ENCODE measurements around the gene CD70.

- TF ChIP-seq POLR2A (IDR thresholded peaks at IDR 0.05; ENCODE audit: low read depth, low read length) (no peak; the same call in 1 of the 2 replicates), TAF1 (IDR thresholded peaks at IDR 0.05; ENCODE audit: low read depth, low read length) (no peak), POLR2AphosphoS5 (IDR thresholded peaks at IDR 0.05; ENCODE audit: low read depth, low read length) (no peak; the same call in 1 of the 2 replicates), SPI1 (IDR thresholded peaks at IDR 0.05; ENCODE audit: low read depth, low read length) (no peak)
Measured at GRCh38 chr19:6580313-6580712, 10.6 kb downstream of the CD70 start.

Measured in GM12891 (cell line).